ENCODE data around the gene FMN2. TPM values are rescaled to one million over a fixed set of nuclear protein-coding genes. Genes with fewer than 3 reads are reported as not detected.

The FMN2 gene
- total RNA-seq, 3 donors from 2014 or later (not counting 1 experiment from before 2014, with no cell fraction given), result not detected

DNA sequence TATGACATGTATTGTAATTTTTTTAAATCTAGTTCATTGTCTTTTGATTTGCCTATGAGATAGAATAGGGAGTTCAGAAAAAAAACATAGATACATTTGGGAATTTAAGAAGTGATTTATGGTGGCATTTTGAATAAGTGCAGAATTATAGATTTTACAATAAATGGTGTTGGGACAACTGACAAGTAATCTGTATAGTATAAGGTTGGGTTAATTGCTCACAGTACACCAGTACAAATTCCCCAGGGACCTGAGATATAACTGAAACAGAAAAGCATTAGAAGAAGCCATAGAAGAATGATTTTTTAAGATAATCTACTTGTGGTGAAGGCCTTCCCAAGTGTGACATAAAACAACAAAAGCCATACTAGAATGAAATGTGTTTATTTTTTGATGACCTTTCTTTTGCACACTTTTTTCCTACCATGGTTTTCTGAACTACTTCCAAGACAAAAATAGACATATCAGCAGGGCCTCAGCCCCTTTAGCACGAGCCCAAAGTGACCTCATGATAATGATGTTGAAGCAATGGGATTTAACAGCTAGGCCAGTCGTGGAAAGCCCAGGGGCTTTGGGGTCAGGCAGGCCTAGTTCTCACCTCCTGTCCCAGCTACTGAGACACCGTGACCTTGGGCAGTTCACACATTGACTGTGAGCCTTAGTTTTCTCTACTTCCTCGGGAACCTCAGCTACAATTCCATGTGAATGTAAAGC lies 432.8 kb downstream of the FMN2 start:
- no peak for ATAC-seq
- intact Hi-C loops (cut with micrococcal nuclease), result no loop called here
- Mint-ChIP-seq H3K4me1 (peaks cover 0 to 4% of the 10 kb centered on the region in 2 donors), H3K36me3 (no peaks in the 10 kb centered on the region), H3K4me3 (no peak overlapping the region), H3K27ac (no peak overlapping the region), H3K27me3 (ENCODE audit: low read depth in 2 of 2) (peaks cover 4 to 13% of the 10 kb centered on the region in 2 donors), H3K9me3 (no peaks in the 10 kb centered on the region)
- TF ChIP-seq, protein P1, sequence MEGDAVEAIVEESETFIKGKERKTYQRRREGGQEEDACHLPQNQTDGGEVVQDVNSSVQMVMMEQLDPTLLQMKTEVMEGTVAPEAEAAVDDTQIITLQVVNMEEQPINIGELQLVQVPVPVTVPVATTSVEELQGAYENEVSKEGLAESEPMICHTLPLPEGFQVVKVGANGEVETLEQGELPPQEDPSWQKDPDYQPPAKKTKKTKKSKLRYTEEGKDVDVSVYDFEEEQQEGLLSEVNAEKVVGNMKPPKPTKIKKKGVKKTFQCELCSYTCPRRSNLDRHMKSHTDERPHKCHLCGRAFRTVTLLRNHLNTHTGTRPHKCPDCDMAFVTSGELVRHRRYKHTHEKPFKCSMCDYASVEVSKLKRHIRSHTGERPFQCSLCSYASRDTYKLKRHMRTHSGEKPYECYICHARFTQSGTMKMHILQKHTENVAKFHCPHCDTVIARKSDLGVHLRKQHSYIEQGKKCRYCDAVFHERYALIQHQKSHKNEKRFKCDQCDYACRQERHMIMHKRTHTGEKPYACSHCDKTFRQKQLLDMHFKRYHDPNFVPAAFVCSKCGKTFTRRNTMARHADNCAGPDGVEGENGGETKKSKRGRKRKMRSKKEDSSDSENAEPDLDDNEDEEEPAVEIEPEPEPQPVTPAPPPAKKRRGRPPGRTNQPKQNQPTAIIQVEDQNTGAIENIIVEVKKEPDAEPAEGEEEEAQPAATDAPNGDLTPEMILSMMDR (IDR thresholded peaks at IDR 0.05), result no peak
- 65% methylated on average over 4 of the region's 4 CpGs for WGBS (ENCODE audit: insufficient coverage)
- H3K36me3 ChIP-seq (ENCODE audit: control insufficient read depth, insufficient read depth, low read length), result no peaks in the 10 kb centered on the region
- no peak overlapping the region for H3K27ac ChIP-seq (ENCODE audit: low read length)
- H3K9me3 ChIP-seq (ENCODE audit: control insufficient read depth, insufficient read depth, low read length), result no peaks in the 10 kb centered on the region
- H3K4me3 ChIP-seq (ENCODE audit: low read length), result no peak overlapping the region
- H3K4me1 ChIP-seq (ENCODE audit: control insufficient read depth, insufficient read depth, low read length), result peaks cover 6% of the 10 kb centered on the region
- no peaks in the 10 kb centered on the region for H3K27me3 ChIP-seq (ENCODE audit: control insufficient read depth, insufficient read depth, low read length)
- no peak for DNase-seq
